HG02642 (cell line): ENCODE results near the gene HOMER2.
"Not testable (repeated sequence)": the region's sequence is repeated elsewhere in the genome, so short reads cannot be mapped to it uniquely, and the experiment has no call there.

Experiments
- ATAC-seq: cut with Tn5 transposase; IDR thresholded peaks from one replicate; pipeline ENCODE4 v1.9.1; 2021; ENCODE audit warnings: mild to moderate bottlenecking; ENCODE audit not compliant: unreplicated experiment, poor library complexity

The HOMER2 gene

DNA sequence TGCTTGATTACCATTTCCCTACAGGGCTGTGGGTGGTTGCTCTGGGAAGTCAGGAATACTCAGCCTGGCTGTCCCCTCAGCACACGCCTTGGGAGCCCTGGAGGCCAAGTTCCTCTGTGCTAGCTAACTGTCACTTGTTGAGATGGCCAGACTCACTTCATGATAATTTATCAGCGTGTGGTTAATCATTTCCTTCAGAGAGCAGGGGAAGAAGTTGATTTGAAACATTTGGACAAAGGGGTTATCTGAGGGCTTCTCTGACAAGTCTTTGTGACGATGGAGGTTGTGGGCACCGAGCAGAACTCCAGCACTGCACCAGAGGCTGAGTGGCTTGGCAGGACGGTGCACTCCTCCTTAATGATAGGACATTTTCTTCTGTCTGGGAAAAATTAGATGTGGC lies 81.2 kb downstream of the HOMER2 start:
- ATAC-seq, result no peak

DNA sequence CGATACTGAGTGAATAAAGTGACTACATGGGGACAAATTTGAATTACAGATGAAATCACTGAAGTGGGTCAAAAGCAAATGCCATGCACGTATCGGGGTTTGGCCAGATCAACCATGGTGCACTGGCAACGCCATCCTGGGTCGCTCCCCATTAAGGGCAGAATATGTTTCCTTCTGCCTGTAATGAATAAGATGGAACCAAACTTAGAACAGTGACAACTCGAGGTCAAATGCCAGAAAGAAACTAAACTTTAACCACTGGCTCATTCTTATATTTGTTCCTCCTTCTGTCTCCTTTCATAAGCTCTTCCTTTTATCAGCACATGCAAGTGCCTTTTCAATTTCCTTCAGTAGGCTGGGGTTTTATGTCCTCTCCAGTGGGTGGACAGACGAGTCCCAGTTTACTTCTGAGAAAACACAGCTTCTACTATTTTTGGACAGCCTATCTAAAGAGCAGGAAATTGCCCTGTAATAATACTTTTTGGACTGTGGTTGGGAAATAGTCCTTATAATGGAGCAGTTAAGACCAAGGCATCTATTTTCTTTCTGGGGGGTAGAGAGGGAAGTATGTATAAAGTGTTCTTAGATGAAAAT lies 81.7 kb downstream of the HOMER2 start:
- ATAC-seq, result no peak

DNA sequence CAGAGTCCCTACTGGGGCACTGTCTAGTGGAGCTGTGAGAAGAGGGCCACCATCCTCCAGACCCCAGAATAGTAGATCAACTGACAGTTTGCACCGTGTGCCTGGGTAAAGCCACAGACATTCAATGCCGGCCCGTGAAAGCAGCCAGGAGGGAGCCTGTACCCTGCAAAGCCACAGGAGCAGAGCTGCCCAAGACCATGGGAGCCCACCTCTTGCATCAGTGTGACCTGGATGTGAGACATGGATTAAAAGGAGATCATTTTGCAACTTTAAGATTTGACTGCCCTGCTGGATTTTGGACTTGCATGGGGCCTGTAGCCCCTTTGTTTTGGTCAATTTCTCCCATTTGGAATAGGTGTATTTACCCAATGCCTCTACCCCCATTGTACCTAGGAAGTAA lies 86.5 kb downstream of the HOMER2 start:
- not testable (repeated sequence) for ATAC-seq

DNA sequence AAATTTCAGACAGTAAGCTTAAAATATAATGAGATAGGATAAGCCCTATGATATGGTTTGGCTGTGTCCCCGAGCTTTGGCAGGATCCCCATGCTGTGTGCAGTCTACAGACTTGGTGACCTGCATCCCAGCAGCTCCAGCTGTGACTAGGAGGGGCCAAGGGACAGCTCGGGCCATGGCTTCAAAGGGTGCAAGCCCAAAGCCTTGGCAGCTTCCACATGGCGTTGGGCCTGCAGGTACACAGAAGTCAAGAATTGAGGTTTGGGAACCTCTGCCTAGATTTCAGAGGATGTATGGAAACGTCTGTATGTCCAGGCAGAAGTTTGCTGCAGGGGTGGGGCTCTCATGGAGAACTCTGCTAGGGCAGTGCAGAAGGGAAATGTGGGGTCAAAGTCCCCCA lies 86.9 kb downstream of the HOMER2 start:
- not testable (repeated sequence) for ATAC-seq

DNA sequence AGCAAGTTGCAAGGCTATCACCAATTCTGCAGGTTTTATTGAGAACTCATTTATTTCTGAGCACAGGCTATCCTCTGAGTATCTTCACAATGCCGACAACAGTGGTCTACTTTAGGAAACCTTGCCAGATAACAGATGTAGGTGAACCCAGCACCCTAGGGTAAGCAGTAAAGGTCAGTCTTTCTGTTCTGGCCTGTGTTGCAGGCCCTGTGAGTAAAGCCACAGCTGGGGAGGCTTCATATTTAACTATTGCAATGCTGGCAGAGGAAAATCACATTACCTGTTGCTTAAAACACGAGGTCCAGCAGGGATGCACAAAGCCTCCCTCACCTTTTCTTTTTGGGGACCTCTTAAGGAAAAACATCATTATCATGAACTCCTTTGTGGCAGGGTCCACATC lies 87.6 kb downstream of the HOMER2 start:
- no peak for ATAC-seq

DNA sequence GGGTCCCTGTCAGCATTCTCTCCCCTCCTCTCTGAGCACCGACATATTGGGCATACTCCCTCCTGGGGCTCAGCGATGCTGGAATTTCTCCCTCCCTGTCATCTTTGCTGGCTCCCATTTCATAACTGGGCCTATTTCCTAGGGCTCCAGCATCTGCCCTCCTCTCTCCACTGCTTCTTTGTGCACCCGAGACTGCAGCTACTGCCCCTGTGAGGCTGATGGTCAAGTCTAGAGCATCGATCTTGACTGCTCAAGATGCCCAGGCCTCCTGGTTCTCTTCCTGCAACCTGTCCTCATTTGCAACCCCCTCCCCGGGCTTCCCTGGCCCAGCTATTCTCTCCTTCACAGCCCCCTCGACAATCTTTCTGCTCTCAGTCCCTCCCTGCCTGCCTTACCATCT lies 89.6 kb downstream of the HOMER2 start:
- no peak for ATAC-seq

DNA sequence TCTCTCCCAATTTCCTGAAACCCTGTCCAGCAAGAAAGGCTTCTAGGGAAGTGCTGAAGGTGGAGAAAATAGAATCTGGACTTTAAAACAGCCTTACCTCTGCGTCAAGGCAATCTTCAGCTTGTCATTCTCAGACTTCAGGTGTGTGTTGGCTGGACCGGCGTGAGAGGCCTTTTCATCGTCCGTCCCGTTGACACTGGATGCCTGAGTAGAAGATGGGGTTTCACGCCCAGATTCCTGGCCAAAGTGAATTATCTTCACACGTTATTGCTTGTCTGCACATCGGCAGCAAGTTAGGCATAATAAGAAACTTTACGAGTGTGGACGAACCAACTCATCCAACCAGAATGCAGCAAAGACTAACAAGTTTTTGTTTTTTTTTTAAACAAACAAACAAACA lies 93.6 kb downstream of the HOMER2 start:
- no peak for ATAC-seq

DNA sequence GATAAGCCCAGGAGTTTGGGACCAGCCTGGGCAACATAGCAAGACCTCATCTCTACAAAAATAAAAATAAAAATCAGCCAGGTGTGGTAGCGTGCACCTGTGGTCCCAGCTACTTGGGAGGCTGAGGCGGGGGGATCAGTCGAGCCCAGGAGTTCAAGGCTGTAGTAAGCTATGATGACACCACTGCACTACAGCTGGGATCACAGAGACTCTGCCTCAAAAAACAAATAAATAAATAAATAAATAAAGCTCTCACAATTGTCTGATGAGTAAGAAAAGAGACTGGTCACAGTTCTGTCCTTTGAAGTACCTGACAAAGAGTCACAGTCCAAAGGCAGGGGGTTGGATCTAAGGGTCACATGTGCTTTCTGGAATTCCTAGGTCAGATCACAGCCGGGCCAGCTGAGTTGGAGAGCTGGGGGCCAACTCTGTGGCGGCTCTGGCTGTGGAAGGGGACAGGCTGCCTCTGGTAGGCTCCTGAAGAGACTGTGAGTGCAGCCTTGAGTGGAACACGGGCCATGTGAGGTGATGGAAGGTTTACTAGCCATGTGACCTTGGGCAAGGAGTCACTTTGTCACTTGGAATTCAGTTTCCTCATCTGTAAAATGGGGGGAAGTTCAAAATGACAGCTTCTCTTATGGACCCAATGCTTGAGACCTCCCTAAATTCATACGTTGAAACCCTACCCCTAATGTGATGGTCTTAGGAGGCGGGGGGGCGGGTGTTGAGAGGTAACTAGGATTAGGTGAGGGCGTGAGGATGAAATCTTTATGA lies 95.9 kb downstream of the HOMER2 start:
- no peak for ATAC-seq

DNA sequence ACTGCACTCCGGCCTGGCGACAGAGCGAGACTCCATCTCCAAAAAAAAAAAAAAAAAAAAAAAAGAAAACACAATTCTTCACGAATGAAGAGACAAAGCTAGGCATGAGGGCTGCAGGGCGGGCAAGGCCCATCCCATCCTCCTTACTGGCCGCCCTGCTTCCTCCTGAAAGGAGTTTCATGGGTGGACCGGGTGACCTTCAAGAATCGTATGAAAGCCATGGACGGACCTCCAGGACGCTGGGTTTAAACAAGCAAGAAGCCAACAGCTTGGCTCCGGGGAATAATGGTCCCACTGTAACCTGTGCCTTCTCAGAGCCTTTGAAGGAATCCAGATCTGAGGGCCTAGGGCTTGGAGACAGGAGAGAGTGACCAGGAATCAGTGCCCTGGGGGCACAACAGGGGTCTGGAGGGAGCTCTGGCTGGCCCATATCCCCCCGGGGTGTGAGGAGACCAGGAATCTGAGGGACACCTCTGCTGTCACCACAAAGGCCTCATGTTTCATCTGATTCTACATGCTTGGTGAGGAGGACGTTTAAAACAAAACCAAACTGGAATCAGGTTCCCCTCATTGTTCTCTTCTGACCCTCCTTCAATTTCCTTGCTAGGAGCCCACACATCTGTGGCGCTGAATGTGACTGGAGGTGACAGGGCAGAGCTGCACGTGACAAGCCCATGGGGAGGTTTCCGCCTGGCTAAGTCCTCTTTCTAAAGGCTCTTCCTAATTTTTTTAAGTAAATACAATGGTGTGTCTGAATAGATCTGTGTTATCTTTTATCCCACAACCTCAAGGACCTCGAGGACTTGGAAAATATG lies 97.0 kb downstream of the HOMER2 start:
- no peak for ATAC-seq

DNA sequence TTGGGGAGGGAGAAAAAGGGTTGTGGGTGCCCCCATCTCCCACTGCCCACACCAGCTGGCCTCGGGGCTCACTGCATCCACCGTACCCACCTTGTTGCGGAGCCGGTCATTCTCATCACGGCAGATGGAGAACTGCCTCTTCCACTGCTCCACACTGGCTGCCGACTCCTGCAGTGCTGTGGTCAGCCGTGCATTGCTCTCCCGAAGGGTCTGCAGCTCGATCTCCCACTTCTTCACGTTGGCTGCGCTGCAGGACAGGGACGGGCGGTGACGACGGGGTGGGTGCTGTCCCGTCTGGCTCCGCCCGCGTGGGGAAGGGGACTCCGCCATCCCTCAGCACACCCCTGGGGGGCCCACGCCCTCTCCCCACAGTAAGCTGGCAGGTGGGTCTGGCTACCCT lies 98.0 kb downstream of the HOMER2 start:
- ATAC-seq, result no peak

DNA sequence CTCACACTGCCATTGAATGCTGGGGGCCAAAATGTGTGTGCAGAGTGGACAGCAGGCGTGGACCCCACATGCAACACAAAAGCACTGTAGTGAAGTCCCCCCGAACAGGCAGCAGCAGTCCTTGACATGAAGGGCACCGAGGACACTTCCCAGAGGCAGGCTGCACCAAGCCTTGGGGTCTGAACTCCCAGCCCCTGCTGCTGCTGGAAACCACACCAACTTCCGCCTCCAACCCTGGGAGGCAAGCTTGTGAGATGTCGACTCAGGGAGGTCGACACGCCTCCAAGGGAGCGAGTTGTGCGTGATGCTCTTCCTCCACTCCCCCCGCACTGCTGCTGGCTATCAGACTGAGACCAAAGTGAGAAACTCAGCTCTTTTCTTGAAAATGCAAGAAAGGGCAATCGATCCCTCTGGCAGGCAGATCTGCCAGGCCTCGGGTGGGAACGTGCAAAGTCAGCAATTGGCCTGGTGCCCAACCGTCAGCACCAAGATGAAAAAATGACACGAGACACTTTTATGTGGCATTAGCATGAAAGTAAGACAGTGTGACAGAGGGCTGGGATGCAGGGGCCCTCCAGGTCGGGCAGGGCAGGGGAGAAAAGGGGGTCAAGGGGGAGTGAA lies 99.5 kb downstream of the HOMER2 start:
- no peak for ATAC-seq

DNA sequence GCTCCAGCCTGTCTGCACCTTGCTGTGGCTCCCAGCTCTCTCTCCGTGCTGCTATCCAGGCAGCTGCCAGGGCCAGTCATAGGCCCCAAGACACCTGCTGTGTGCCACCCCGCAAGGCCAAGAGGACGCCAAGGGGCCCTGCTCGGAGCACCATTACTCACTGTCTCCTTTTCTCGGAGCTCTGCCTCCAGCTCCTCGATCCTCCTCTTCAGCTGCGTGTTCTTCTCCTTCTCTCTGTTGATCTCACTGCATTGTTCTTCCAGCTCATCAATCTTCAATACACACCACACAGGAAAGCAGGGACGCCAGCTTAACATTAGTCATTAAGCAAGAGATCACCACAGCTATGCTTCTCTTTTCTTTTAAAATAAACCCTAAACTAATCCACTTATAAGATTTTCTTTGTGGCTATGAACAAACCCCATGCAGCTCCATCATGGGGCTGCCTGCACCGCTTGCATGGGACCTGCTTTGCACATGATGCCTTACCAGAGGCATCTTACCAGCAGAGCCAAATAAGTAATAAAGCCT lies 100.5 kb downstream of the HOMER2 start:
- ATAC-seq, result no peak

DNA sequence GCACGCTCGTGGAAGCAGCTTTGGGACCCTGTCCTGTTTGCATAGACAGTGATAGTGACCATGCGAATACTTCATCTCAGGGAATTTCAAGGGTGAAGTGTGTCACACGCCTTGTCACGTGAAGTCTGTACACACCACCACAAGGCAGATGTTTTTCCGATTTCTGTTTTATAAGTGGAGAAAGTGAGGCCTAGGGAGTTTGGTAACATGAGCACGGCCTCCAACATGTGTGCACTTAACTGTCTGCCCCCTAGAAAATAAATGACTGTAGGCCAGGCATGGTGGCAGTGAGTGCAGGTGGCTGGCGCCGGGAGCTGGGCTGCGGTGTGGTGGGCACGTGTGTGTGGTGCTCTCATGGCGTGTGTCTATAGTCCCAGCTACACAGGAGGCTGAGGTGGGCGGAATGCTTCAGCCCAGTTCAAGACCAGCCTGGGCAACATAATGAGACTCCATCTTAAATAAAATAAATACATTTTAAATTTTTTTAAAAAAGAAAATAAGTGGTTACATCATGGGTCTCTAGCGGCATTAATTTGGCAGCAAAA lies 101.1 kb downstream of the HOMER2 start:
- no peak for ATAC-seq

DNA sequence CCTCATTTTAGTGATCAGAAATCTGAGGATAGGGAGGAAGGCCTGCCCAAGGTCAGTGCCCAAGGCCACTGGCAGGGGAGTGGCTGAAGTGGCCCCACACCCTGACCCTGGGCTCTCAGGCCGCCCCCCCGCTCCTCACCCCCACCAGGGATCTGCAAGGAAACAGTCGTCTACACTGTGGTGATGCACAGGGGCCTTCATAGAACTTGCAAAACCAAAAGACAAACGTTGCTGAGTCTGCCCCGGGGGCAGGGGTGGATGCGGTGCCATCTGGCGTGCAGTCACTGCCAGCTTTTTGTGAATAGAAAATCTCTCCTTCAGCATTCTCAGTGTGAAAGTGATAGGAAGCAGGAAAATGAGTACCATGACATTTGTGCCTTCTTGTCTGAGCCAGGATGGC lies 101.8 kb downstream of the HOMER2 start:
- ATAC-seq, result no peak

DNA sequence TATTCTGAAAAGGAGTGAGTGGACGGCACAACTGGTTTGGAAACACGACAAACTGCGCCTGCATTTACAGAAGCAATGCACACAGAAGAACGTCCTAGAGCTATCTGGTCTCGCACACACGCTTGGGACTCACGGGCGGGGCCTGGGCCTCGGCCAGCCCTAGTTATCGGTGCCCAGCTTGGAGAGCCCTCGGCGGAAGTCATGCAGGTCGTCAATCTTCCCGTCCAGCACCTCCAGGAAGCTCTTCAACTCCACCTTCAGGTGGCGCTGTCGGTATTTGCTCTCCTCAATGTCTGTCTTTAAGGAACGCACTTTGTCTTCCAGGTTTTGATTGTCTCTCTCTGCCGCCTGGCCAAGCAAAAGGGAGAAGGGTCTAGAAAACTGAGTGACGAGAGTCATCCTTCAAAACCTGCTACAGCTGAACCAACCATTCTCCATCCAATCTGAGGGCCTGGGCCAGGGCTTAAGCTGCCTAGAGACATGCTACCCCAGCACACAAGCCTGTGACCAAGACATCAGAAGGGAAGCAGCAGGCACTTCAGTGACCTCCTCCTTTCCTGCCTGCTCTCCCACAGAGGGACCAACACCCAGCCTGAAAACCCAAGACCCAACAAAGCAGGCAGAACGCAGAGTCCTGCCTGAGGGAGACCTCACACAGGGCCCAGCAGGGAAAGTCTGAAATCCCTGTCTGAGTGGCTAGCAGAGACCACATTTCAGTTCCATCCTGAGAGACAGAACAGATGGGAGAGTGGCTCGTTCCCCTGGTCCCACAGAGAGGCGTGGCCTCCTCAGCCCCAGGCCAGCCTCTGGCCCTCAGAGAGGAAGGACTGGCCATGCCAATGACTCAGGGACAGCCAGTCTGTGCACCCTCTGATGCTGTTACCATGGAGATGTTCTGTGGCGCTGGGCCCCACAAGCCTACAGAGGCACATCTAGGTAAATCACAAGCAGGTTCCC lies 102.7 kb downstream of the HOMER2 start:
- peak; percentile 47 for ATAC-seq

DNA sequence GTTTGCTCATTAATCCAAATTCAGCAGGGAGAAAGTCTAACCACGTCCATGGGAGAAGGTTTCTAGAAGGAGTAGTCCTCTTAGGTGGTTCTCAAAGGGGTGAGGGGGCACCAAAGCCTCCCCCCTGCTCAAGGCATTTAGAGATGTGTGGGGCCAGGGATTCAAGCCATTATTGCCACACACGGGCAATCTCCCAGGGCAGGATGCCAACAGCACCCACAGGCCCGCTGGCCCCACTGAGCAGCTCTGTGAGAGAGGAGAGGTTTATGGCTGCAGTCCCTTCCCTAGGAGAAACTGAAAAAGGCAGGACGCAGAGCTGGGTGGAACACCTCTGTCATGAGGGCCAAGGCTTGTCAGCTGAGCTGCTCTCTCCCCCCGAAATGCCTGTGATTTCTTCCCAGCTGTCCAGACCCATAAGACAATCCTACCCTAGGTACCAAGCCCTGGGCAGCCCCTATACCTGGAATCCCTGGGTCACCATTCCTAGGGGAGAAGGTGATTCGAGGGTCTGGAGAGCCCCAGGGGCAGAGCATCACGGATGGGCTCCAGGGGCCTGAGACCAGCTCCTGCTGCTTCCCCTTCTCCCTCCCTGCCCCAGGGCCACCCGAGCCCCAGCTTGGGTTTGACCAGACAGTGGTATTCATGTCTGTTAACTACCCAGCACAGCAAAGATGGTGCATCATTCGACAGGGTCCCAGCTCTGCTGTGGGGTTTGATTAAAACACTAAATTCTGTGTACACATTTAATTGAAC lies 104.1 kb downstream of the HOMER2 start:
- no peak for ATAC-seq

DNA sequence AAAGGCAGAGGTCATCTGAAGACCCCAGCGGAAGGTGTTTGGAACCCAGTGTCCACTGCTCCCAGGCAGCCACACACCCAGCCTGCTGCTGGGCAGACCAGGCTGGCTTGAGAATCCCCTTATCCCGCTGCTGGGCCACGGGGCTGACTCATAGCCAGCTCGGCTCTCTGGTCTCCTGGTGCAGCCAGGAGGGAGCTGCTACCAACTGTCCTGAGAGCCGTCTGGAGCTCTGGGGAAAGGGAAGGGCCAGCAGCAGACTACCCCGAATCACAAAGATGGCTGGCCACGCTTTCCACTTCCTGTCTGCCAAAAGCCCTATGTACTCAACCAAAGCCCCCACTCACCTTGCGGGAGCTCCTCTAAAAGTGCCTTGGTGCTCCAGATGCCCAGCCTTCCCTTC lies 104.8 kb downstream of the HOMER2 start:
- no peak for ATAC-seq

DNA sequence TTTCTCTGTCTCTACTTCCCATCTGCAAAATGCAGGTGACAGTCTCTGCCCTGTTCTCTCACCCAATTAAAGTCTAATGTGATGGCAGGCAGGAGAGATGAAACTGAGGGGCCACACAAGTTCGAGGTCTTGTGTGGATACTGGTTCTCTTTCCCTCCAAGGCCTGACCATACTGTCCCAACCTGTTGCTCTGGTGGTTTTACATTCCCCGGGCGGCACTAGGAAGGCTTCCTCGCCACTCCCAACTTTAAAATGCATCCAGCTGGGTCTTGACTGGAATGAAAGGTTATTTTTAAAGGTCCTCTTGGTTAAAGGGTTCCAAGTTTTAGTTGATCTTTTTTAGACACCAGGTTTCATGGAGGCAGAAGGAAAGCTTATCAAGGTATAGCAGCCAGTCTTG lies 105.9 kb downstream of the HOMER2 start:
- ATAC-seq, result no peak

DNA sequence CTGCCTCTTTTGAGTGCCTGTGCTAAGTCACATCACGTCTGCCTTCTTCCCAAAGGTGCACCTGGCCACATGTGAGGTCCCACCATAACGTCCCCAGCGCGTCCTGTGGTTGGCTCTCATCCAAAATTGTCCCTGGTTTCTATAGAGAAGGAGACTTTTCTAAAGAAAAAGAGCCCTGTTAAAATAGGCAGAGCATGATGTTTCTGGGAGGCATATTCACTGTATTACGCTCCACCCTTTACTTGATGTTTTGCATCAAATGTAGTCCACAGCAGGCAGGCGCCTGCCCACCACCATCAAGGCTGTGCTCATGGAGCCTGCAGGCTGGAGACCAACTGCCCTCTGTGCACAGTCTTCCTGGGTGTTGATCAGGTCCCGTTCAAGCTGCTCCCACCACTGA lies 106.8 kb downstream of the HOMER2 start:
- ATAC-seq, result no peak
